H9 (cell line): ENCODE results near the gene SLC39A8. TPM values are rescaled to one million over a fixed set of nuclear protein-coding genes. Genes with fewer than 3 reads are reported as not detected.

Experiments
- DNase-seq: peaks from one replicate; pipeline ENCODE4 v3.0.0-alpha.2; 2017
- H2AFZ ChIP-seq: one replicate; pipeline ENCODE4 v1.6.1; 2013; ENCODE audit warnings: mild to moderate bottlenecking, low read length, control low read depth, moderate library complexity
- H2AK5ac ChIP-seq: 2 replicates; pipeline ENCODE4 v1.6.1; 2013; ENCODE audit warnings: low read length, control low read depth, mixed read lengths; ENCODE audit not compliant: insufficient read length
- H2BK120ac ChIP-seq: one replicate; pipeline ENCODE4 v1.6.1; 2013; ENCODE audit warnings: low read depth, mild to moderate bottlenecking, low read length, control low read depth, inconsistent platforms; ENCODE audit not compliant: poor library complexity, severe bottlenecking
- H2BK12ac ChIP-seq: 2 replicates; pipeline ENCODE4 v1.6.1; 2013; ENCODE audit warnings: low read length, control low read depth, mixed read lengths, low read depth; ENCODE audit not compliant: insufficient read length
- H2BK15ac ChIP-seq: 2 replicates; pipeline ENCODE4 v1.6.1; 2013; ENCODE audit warnings: low read depth, low read length, control low read depth
- H2BK20ac ChIP-seq: one replicate; pipeline ENCODE4 v1.6.1; 2013; ENCODE audit warnings: low read depth, mild to moderate bottlenecking, low read length, control low read depth, inconsistent platforms; ENCODE audit not compliant: poor library complexity, severe bottlenecking
- H2BK5ac ChIP-seq: 2 replicates; pipeline ENCODE4 v1.6.1; 2013; ENCODE audit warnings: low read length, control low read depth, mixed read lengths; ENCODE audit not compliant: insufficient read length
- H3K14ac ChIP-seq: 2 replicates; pipeline ENCODE4 v1.6.1; 2013; ENCODE audit warnings: low read length, control low read depth; ENCODE audit not compliant: insufficient read depth
- H3K18ac ChIP-seq: 2 replicates; pipeline ENCODE4 v1.6.1; 2013; ENCODE audit warnings: low read depth, mild to moderate bottlenecking, mixed read lengths, low read length, control low read depth; ENCODE audit not compliant: insufficient read length
- H3K23ac ChIP-seq: 2 replicates; pipeline ENCODE4 v1.6.1; 2013; ENCODE audit warnings: low read length, control low read depth, mixed read lengths, low read depth; ENCODE audit not compliant: insufficient read length
- H3K23me2 ChIP-seq: 2 replicates; pipeline ENCODE4 v1.6.1; 2013; ENCODE audit warnings: low read depth, mild to moderate bottlenecking, mixed read lengths, low read length, control low read depth; ENCODE audit not compliant: insufficient read length, poor library complexity, severe bottlenecking
- H3K27ac ChIP-seq: 2 replicates; pipeline ENCODE4 v1.5.1; 2013; ENCODE audit warnings: low read length, control low read depth, mixed read lengths, low read depth; ENCODE audit not compliant: insufficient read length
- H3K27me3 ChIP-seq: 2 replicates; pipeline ENCODE4 v1.6.1; 2013; ENCODE audit warnings: low read length, control low read depth, inconsistent platforms; ENCODE audit not compliant: insufficient read depth
- H3K4ac ChIP-seq: 2 replicates; pipeline ENCODE4 v1.6.1; 2013; ENCODE audit warnings: low read depth, mild to moderate bottlenecking, control low read depth, inconsistent platforms, low read length, moderate library complexity
- H3K4me1 ChIP-seq: 2 replicates; pipeline ENCODE4 v1.6.1; 2013; ENCODE audit warnings: low read length, control low read depth, inconsistent platforms; ENCODE audit not compliant: insufficient read depth
- H3K4me2 ChIP-seq: 2 replicates; pipeline ENCODE4 v1.6.1; 2013; ENCODE audit warnings: low read length, control low read depth, mixed read lengths; ENCODE audit not compliant: insufficient read length, insufficient read depth
- H3K56ac ChIP-seq: 2 replicates; pipeline ENCODE4 v1.6.1; 2013; ENCODE audit warnings: low read depth, mild to moderate bottlenecking, mixed read lengths, low read length, control low read depth; ENCODE audit not compliant: insufficient read length
- H3K79me1 ChIP-seq: 2 replicates; pipeline ENCODE4 v1.6.1; 2013; ENCODE audit warnings: low read depth, mild to moderate bottlenecking, moderate library complexity, low read length, control low read depth, inconsistent platforms; ENCODE audit not compliant: insufficient read depth, poor library complexity, severe bottlenecking
- H3K79me2 ChIP-seq: 2 replicates; pipeline ENCODE4 v1.6.1; 2013; ENCODE audit warnings: low read length, control low read depth, inconsistent platforms; ENCODE audit not compliant: insufficient read depth
- H3K9ac ChIP-seq: 2 replicates; pipeline ENCODE4 v1.6.1; 2013; ENCODE audit warnings: low read length, control low read depth, mixed read lengths; ENCODE audit not compliant: insufficient read length; ENCODE audit errors: extremely low read depth
- H3K9me3 ChIP-seq: one replicate; pipeline ENCODE4 v1.6.1; 2013; ENCODE audit warnings: low read depth, low read length, inconsistent platforms; ENCODE audit not compliant: control insufficient read depth
- H3T11ph ChIP-seq: one replicate; pipeline ENCODE4 v1.6.1; 2013; ENCODE audit warnings: mild to moderate bottlenecking, low read length, control low read depth, inconsistent platforms
- H4K20me1 ChIP-seq: one replicate; pipeline ENCODE4 v1.6.1; 2013; ENCODE audit not compliant: control insufficient read depth, insufficient read length, insufficient read depth
- H4K5ac ChIP-seq: 2 replicates; pipeline ENCODE4 v1.6.1; 2013; ENCODE audit warnings: low read depth, mild to moderate bottlenecking, mixed read lengths, low read length, control low read depth; ENCODE audit not compliant: insufficient read length
- H4K8ac ChIP-seq: replicated peaks from 2 replicates; pipeline ENCODE4 v1.6.1; 2013; ENCODE audit warnings: low read length, control low read depth, mixed read lengths, low read depth; ENCODE audit not compliant: insufficient read length
- H4K91ac ChIP-seq: 2 replicates; pipeline ENCODE4 v1.6.1; 2013; ENCODE audit warnings: low read depth, mild to moderate bottlenecking, moderate library complexity, mixed read lengths, low read length, control low read depth; ENCODE audit not compliant: insufficient read length
- H3K27ac Mint-ChIP-seq, 3 experiments: 2 replicates in 2 of 3; 3 replicates in 1 of 3; pipeline ENCODE4 v1.8.0; 2020 to 2021; ENCODE audit warnings: mixed read lengths in 3 of 3, mild to moderate bottlenecking in 1 of 3, moderate library complexity in 1 of 3
- H3K27me3 Mint-ChIP-seq: 2 replicates; pipeline ENCODE4 v1.8.0; 2021; ENCODE audit warnings: low read depth, mild to moderate bottlenecking, moderate library complexity, mixed read lengths
- H3K36me3 Mint-ChIP-seq, 3 experiments: 2 replicates in 2 of 3; 3 replicates in 1 of 3; pipeline ENCODE4 v1.8.0; 2020 to 2021; ENCODE audit warnings: low read depth in 3 of 3, mixed read lengths in 3 of 3; ENCODE audit not compliant: insufficient read depth in 1 of 3
- H3K4me1 Mint-ChIP-seq, 2 experiments: 2 replicates each; pipeline ENCODE4 v1.8.0; 2020; ENCODE audit warnings: mixed read lengths in 2 of 2
- H3K4me3 Mint-ChIP-seq, 2 experiments: 2 replicates in 1 of 2; 3 replicates in 1 of 2; pipeline ENCODE4 v1.8.0; 2020 to 2021; ENCODE audit warnings: mild to moderate bottlenecking in 2 of 2, mixed read lengths in 2 of 2, moderate library complexity in 1 of 2
- H3K9me3 Mint-ChIP-seq, 2 experiments: 2 replicates in 1 of 2; 3 replicates in 1 of 2; pipeline ENCODE4 v1.8.0; 2020; ENCODE audit warnings: mild to moderate bottlenecking in 2 of 2, mixed read lengths in 2 of 2, moderate library complexity in 1 of 2
- WGBS: extraction: QIAGEN DNeasy Blood & Tissue Kit; methylation state at CpG from one replicate; pipeline ENCODE4 v1.1.7; 2013; ENCODE audit warnings: missing lambda C conversion rate, low lambda C conversion rate, mixed read lengths; ENCODE audit not compliant: insufficient read length; ENCODE audit errors: extremely low coverage; 5-methylcytosine and 5-hydroxymethylcytosine counted together
- total RNA-seq: library from RNA; stranded (reverse); gene quantifications from 2 replicates; pipeline ENCODE4 v1.2.1, GENCODE V29; 2021
- TF ChIP-seq, protein P1 (sequence below): fragments of 200-600 bp; sonication (generic); conservative IDR thresholded peaks from 3 replicates; pipeline ENCODE4 v1.8.0; 2021; ENCODE audit warnings: antibody characterized with exemption, mild to moderate bottlenecking

The SLC39A8 gene
- total RNA-seq, 1 experiment from 2014 or later, result 11.0 TPM

DNA sequence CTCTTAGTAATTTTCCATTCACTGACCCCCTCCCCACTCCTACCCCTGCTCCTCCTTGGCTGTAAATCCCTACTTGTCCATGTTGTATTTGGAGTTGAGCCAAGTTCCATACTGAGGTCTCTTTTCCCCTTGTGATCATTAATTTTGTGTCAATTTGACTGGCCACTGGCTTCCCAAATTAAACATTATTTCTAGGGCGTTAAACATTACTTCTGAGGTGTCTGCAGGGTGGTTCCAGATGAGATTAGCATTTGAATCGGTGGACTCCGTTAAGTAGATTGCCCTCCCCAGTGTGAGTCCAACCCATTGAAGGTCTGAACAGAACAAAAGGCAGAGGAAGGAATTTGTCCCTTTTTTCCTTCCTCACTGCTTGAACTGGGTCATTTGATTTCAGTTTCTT lies 25.7 kb downstream of the SLC39A8 start:
- WGBS, result no CpG with 5 or more reads among the region's 3 CpGs
- peak; percentile 60 for DNase-seq
- H2BK20ac ChIP-seq, result no peak overlapping the region

More for the DNA sequence above, 25.7 kb downstream of the SLC39A8 start:
- peak overlapping the region; percentile 34 for H3K4me2 ChIP-seq
- H3K23me2 ChIP-seq, result no peaks in the 10 kb centered on the region
- H4K20me1 ChIP-seq, result no peaks in the 10 kb centered on the region
- no peak overlapping the region for H3K14ac ChIP-seq
- H2BK12ac ChIP-seq, result no peak overlapping the region
- no peak overlapping the region for H3K56ac ChIP-seq
- peaks cover 19% of the 10 kb centered on the region for H3K4me1 ChIP-seq
- H3K18ac ChIP-seq, result peak overlapping the region; percentile 13
- no peak overlapping the region for H4K5ac ChIP-seq
- Mint-ChIP-seq H3K27me3 (no peaks in the 10 kb centered on the region), H3K4me3 (peak overlapping the region; percentile 33 to 67; a peak in 4 of 5 replicates), H3K4me1 (peaks cover 44 to 49% of the 10 kb centered on the region in 2 experiments), H3K9me3 (0 out of 5 replicates have a peak, but pooled peaks cover 0 to 2% of the 10 kb centered on the region in 2 experiments), H3K27ac (peak overlapping the region; percentile 90 to 97 (median 94)), H3K36me3 (no peaks in the 10 kb centered on the region)
- no peaks in the 10 kb centered on the region for H3K27me3 ChIP-seq
- no peaks in the 10 kb centered on the region for H3K79me2 ChIP-seq
- H2BK15ac ChIP-seq, result no peak overlapping the region
- no peak overlapping the region for H2BK5ac ChIP-seq
- no peak overlapping the region for H4K91ac ChIP-seq
- TF ChIP-seq, protein P1, sequence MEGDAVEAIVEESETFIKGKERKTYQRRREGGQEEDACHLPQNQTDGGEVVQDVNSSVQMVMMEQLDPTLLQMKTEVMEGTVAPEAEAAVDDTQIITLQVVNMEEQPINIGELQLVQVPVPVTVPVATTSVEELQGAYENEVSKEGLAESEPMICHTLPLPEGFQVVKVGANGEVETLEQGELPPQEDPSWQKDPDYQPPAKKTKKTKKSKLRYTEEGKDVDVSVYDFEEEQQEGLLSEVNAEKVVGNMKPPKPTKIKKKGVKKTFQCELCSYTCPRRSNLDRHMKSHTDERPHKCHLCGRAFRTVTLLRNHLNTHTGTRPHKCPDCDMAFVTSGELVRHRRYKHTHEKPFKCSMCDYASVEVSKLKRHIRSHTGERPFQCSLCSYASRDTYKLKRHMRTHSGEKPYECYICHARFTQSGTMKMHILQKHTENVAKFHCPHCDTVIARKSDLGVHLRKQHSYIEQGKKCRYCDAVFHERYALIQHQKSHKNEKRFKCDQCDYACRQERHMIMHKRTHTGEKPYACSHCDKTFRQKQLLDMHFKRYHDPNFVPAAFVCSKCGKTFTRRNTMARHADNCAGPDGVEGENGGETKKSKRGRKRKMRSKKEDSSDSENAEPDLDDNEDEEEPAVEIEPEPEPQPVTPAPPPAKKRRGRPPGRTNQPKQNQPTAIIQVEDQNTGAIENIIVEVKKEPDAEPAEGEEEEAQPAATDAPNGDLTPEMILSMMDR, result no peak
- no peak overlapping the region for H3K4ac ChIP-seq
- no peak overlapping the region for H2AK5ac ChIP-seq
- no peak overlapping the region for H4K8ac ChIP-seq
- no peak overlapping the region for H2BK120ac ChIP-seq
- no peak overlapping the region for H2AFZ ChIP-seq
- H3K27ac ChIP-seq, result peak overlapping the region; percentile 57
- H3T11ph ChIP-seq, result no peak overlapping the region
- no peak overlapping the region for H3K9ac ChIP-seq
- H3K79me1 ChIP-seq, result no peaks in the 10 kb centered on the region
- H3K9me3 ChIP-seq, result no peaks in the 10 kb centered on the region
- H3K23ac ChIP-seq, result no peak overlapping the region
